ENCODE data around the gene MSI2. TPM values are rescaled to one million over a fixed set of nuclear protein-coding genes. Genes with fewer than 3 reads are reported as not detected.

MSI2 gene
- total and polyA plus RNA-seq, 2 donors (not counting 1 experiment from before 2014, with no cell fraction given) = 16.1 to 196 TPM

GRCh38 chr17:57324060-57324459, 67.7 kb downstream of the MSI2 start:
- TF ChIP-seq, protein P1, sequence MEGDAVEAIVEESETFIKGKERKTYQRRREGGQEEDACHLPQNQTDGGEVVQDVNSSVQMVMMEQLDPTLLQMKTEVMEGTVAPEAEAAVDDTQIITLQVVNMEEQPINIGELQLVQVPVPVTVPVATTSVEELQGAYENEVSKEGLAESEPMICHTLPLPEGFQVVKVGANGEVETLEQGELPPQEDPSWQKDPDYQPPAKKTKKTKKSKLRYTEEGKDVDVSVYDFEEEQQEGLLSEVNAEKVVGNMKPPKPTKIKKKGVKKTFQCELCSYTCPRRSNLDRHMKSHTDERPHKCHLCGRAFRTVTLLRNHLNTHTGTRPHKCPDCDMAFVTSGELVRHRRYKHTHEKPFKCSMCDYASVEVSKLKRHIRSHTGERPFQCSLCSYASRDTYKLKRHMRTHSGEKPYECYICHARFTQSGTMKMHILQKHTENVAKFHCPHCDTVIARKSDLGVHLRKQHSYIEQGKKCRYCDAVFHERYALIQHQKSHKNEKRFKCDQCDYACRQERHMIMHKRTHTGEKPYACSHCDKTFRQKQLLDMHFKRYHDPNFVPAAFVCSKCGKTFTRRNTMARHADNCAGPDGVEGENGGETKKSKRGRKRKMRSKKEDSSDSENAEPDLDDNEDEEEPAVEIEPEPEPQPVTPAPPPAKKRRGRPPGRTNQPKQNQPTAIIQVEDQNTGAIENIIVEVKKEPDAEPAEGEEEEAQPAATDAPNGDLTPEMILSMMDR (IDR thresholded peaks at IDR 0.05) = no peak
- TF ChIP-seq EZH2 (IDR thresholded peaks at IDR 0.05; ENCODE audit: borderline replicate concordance, insufficient read depth, low read depth, low read length, poor library complexity, severe bottlenecking) = no peak
- H3K36me3 ChIP-seq (replicated peaks in 1 of 2; ENCODE audit: control extremely low read depth in 1 of 2, control insufficient read depth in 1 of 2, extremely low read depth in 1 of 2, insufficient read depth in 2 of 2, low read length in 1 of 2) = peaks cover 0 to 10% of the 10 kb centered on the region in 2 experiments
- Mint-ChIP-seq H3K27ac (no peak overlapping the region), H3K4me1 (peaks cover 7% of the 10 kb centered on the region), H3K27me3 (no peaks in the 10 kb centered on the region), H3K4me3 (no peak overlapping the region), H3K9me3 (ENCODE audit: insufficient read depth) (no peaks in the 10 kb centered on the region)
- POLR2A ChIA-PET = no interaction called here
- H3K4me3 ChIP-seq (ENCODE audit: control extremely low read depth in 1 of 5, extremely low read depth in 1 of 5, insufficient read depth in 1 of 5, low read depth in 2 of 5, low read length in 4 of 5) = no peak overlapping the region
- H2AFZ ChIP-seq (ENCODE audit: insufficient read depth, low read depth, low read length, poor library complexity, severe bottlenecking) = no peak overlapping the region
- no peaks in the 10 kb centered on the region for H3K4me1 ChIP-seq (ENCODE audit: control insufficient read depth in 2 of 2, insufficient read depth in 2 of 2, low read length in 2 of 2)
- H3K27ac ChIP-seq (ENCODE audit: low read length in 2 of 2) = no peak overlapping the region
- H4K20me1 ChIP-seq (ENCODE audit: control insufficient read depth, insufficient read depth, low read length, poor library complexity, severe bottlenecking) = peaks cover 30% of the 10 kb centered on the region
- no peak overlapping the region for H3K4me2 ChIP-seq (replicated peaks; ENCODE audit: low read depth, low read length, poor library complexity, severe bottlenecking)
- no peaks in the 10 kb centered on the region for H3K27me3 ChIP-seq (replicated peaks in 1 of 4; ENCODE audit: control extremely low read depth in 1 of 4, control insufficient read depth in 3 of 4, insufficient read depth in 4 of 4, low read length in 3 of 4)
- ATAC-seq (ENCODE audit: low read depth) (no peak), DNase-seq (no peak)
- no peak overlapping the region for H3K9ac ChIP-seq (ENCODE audit: low read length)
- peaks cover 69% of the 10 kb centered on the region for H3K79me2 ChIP-seq (ENCODE audit: control insufficient read depth, insufficient read depth, low read length)
- WGBS (ENCODE audit: insufficient coverage) = 96% methylated on average over 12 of the region's 13 CpGs
- intact Hi-C loops (cut with micrococcal nuclease) = no loop called here
- no peaks in the 10 kb centered on the region for H3K9me3 ChIP-seq (ENCODE audit: control extremely low read depth in 1 of 3, control insufficient read depth in 2 of 3, insufficient read depth in 1 of 3, low read length in 2 of 3)
- CTCF ChIA-PET = interaction anchor here (1.2 kb wide), 1 partner anchor 348 kb away, joined by 3 read pairs; no protein-coding TSS in a partner anchor

GRCh38 chr17:57324631-57325030, 68.3 kb downstream of the MSI2 start:
- no peak overlapping the region for H3K27ac Mint-ChIP-seq
- peaks cover 7% of the 10 kb centered on the region for H3K4me1 Mint-ChIP-seq
- DNase-seq (no peak), ATAC-seq (ENCODE audit: low read depth) (no peak)
- ChIA-PET CTCF (interaction anchor here (1.2 kb wide), 1 partner anchor 347 kb away, joined by 3 read pairs; no protein-coding TSS in a partner anchor), POLR2A (no interaction called here)
- Histone ChIP-seq H2AFZ (ENCODE audit: insufficient read depth, low read depth, low read length, poor library complexity, severe bottlenecking) (no peak overlapping the region), H3K4me1 (ENCODE audit: control insufficient read depth in 2 of 2, insufficient read depth in 2 of 2, low read length in 2 of 2) (no peaks in the 10 kb centered on the region), H3K79me2 (ENCODE audit: control insufficient read depth, insufficient read depth, low read length) (peaks cover 64% of the 10 kb centered on the region), H3K4me2 (replicated peaks; ENCODE audit: low read depth, low read length, poor library complexity, severe bottlenecking) (no peak overlapping the region), H3K27me3 (replicated peaks in 1 of 4; ENCODE audit: control extremely low read depth in 1 of 4, control insufficient read depth in 3 of 4, insufficient read depth in 4 of 4, low read length in 3 of 4) (no peaks in the 10 kb centered on the region), H3K4me3 (ENCODE audit: control extremely low read depth in 1 of 5, extremely low read depth in 1 of 5, insufficient read depth in 1 of 5, low read depth in 2 of 5, low read length in 4 of 5) (no peak overlapping the region), H3K36me3 (replicated peaks in 1 of 2; ENCODE audit: control extremely low read depth in 1 of 2, control insufficient read depth in 1 of 2, extremely low read depth in 1 of 2, insufficient read depth in 2 of 2, low read length in 1 of 2) (peaks cover 0 to 10% of the 10 kb centered on the region in 2 experiments), H3K27ac (ENCODE audit: low read length in 2 of 2) (no peak overlapping the region), H3K9ac (ENCODE audit: low read length) (no peak overlapping the region), H3K9me3 (ENCODE audit: control extremely low read depth in 1 of 3, control insufficient read depth in 2 of 3, insufficient read depth in 1 of 3, low read length in 2 of 3) (no peaks in the 10 kb centered on the region), H4K20me1 (ENCODE audit: control insufficient read depth, insufficient read depth, low read length, poor library complexity, severe bottlenecking) (peaks cover 25% of the 10 kb centered on the region)
- intact Hi-C loops (cut with micrococcal nuclease) = no loop called here
- no peak overlapping the region for H3K4me3 Mint-ChIP-seq
- TF ChIP-seq, protein P1 (IDR thresholded peaks at IDR 0.05) = no peak
- TF ChIP-seq EZH2 (IDR thresholded peaks at IDR 0.05; ENCODE audit: borderline replicate concordance, insufficient read depth, low read depth, low read length, poor library complexity, severe bottlenecking) = no peak
- no peaks in the 10 kb centered on the region for H3K9me3 Mint-ChIP-seq (ENCODE audit: insufficient read depth)
- no peaks in the 10 kb centered on the region for H3K27me3 Mint-ChIP-seq

Data from B cell (primary cell).